HepG2 (cell line): ENCODE data around the gene GP9. TPM values are rescaled to one million over a fixed set of nuclear protein-coding genes. Genes with fewer than 3 reads are reported as not detected.

ENCODE experiments used
- ATAC-seq: fragments of 200-7000 bp; cut with Tn5 transposase; 3 replicates; pipeline ENCODE4 v1.9.1; 2020; ENCODE audit warnings: mild to moderate bottlenecking, moderate library complexity
- BruUV-seq: library from RNA; stranded (reverse); fragments of 400-500 nt; replicated peaks from 2 replicates; lab custom pipeline; 2021; lab: Mats Ljungman, UMichigan
- CTCF ChIA-PET: fragments of 300-600 bp; formaldehyde crosslinking; extraction: SDS; loops from one replicate; lab custom pipeline; 2021; ENCODE audit warnings: low total read pairs, inconsistent platforms, low intra/inter-chr PET ratio; lab: Yijun Ruan, JAX
- POLR2A ChIA-PET: fragments of 350-600 bp; sonication (Branson Sonifier 250); formaldehyde crosslinking; loops from one replicate; lab custom pipeline; 2020; ENCODE audit warnings: antibody characterized with exemption, inconsistent platforms; lab: Yijun Ruan, JAX
- DNase-seq: peaks from one replicate; pipeline ENCODE4 v3.0.0-alpha.2; 2015; ENCODE audit warnings: low spot score
- FAIRE-seq: peaks from 3 replicates; lab custom pipeline; 2011; peaks lifted over from hg19 to GRCh38; lab: Jason Lieb, UNC
- H2AFZ ChIP-seq: one replicate; pipeline ENCODE4 v1.6.1; 2011; ENCODE audit warnings: low read length, inconsistent platforms
- H3K27ac ChIP-seq: fragments of 300-600 bp; 3 replicates; pipeline ENCODE4 v1.8.0; 2011; ENCODE audit warnings: mixed run types, mild to moderate bottlenecking, mixed read lengths, low read length, inconsistent platforms; ENCODE audit not compliant: insufficient read depth; ENCODE audit errors: extremely low read length
- H3K27me3 ChIP-seq, 2 experiments: fragments of 200-600 bp in 1 of 2; 2 replicates in 1 of 2; 3 replicates in 1 of 2; pipeline versions ENCODE4 v1.6.0 to v1.8.0; 2011; ENCODE audit warnings: low read length in 2 of 2, mild to moderate bottlenecking in 2 of 2, moderate library complexity in 2 of 2, inconsistent platforms in 1 of 2; ENCODE audit not compliant: insufficient read depth in 2 of 2, control insufficient read depth in 1 of 2
- H3K36me3 ChIP-seq, 2 experiments: fragments of 200-600 bp in 1 of 2; replicated peaks in 1 of 2; 2 replicates in 1 of 2; 3 replicates in 1 of 2; pipeline versions ENCODE4 v1.5.1 to v1.8.0; 2011; ENCODE audit warnings: low read length in 2 of 2, inconsistent platforms in 1 of 2; ENCODE audit not compliant: insufficient read depth in 2 of 2, control insufficient read depth in 1 of 2
- H3K4me1 ChIP-seq: 2 replicates; pipeline ENCODE4 v1.5.1; 2012; ENCODE audit warnings: low read length, inconsistent platforms; ENCODE audit not compliant: insufficient read depth
- H3K4me2 ChIP-seq: 2 replicates; pipeline ENCODE4 v1.6.0; 2011; ENCODE audit warnings: low read depth, low read length, inconsistent platforms
- H3K4me3 ChIP-seq, 3 experiments: fragments of 200-600 bp in 1 of 3; sonication (generic), shearing (Covaris generic) in 1 of 3; replicated peaks in 1 of 3; 2 replicates each; pipeline ENCODE4 v1.5.1; 2011 to 2016; ENCODE audit warnings: low read length in 3 of 3, inconsistent platforms in 2 of 3, low read depth in 2 of 3, mild to moderate bottlenecking in 2 of 3, control low read depth in 1 of 3, mixed read lengths in 1 of 3; ENCODE audit not compliant: insufficient read depth in 1 of 3
- H3K79me2 ChIP-seq: one replicate; pipeline ENCODE4 v1.6.1; 2011; ENCODE audit warnings: low read length, inconsistent platforms; ENCODE audit not compliant: insufficient read depth
- H3K9ac ChIP-seq: 2 replicates; pipeline ENCODE4 v1.6.0; 2011; ENCODE audit warnings: mild to moderate bottlenecking, low read depth, low read length, inconsistent platforms; ENCODE audit not compliant: insufficient read depth
- H3K9me3 ChIP-seq: 2 replicates; pipeline ENCODE4 v1.5.1; 2012; ENCODE audit warnings: mild to moderate bottlenecking, low read length
- H4K20me1 ChIP-seq: 2 replicates; pipeline ENCODE4 v1.6.0; 2011; ENCODE audit warnings: inconsistent platforms, mild to moderate bottlenecking, low read length, moderate library complexity; ENCODE audit not compliant: insufficient read depth
- CBX1 ChIP-seq: IDR thresholded peaks from one replicate; pipeline ENCODE4 v1.6.1; 2016; ENCODE audit warnings: antibody characterized with exemption, low read depth
- CC2D1A ChIP-seq: sonication (generic); formaldehyde crosslinking; IDR thresholded peaks from 2 replicates; pipeline ENCODE4 v1.8.1; 2023; ENCODE audit warnings: mild to moderate bottlenecking, missing genetic modification reagents
- HOXD1 ChIP-seq: sonication (generic); formaldehyde crosslinking; IDR thresholded peaks from 2 replicates; pipeline ENCODE4 v1.5.0; 2020; ENCODE audit warnings: missing genetic modification reagents
- KMT2A ChIP-seq: sonication (generic); formaldehyde crosslinking; IDR thresholded peaks from 2 replicates; pipeline ENCODE4 v1.4.0; 2020; ENCODE audit warnings: missing genetic modification reagents
- MAFF ChIP-seq: IDR thresholded peaks from 2 replicates; pipeline ENCODE4 v1.6.1; 2011; ENCODE audit warnings: low read depth, low read length, improper control_type of control experiment
- MXD4 ChIP-seq: IDR thresholded peaks from 2 replicates; pipeline ENCODE4 v1.6.1; 2016; ENCODE audit warnings: mild to moderate bottlenecking, missing biosample characterization, missing genetic modification reagents
- PAX8 ChIP-seq: sonication (generic); formaldehyde crosslinking; IDR thresholded peaks from 2 replicates; pipeline ENCODE4 v1.8.0; 2022; ENCODE audit warnings: mild to moderate bottlenecking, missing genetic modification reagents, borderline replicate concordance
- TAF1 ChIP-seq: sonication (generic); formaldehyde crosslinking; IDR thresholded peaks from 2 replicates; pipeline ENCODE4 v1.4.0; 2020; ENCODE audit warnings: missing genetic modification reagents
- ZNF143 ChIP-seq: sonication (generic); formaldehyde crosslinking; IDR thresholded peaks from 2 replicates; pipeline ENCODE4 v1.4.0; 2020; ENCODE audit warnings: missing genetic modification reagents
- ZNF335 ChIP-seq: sonication (generic); formaldehyde crosslinking; IDR thresholded peaks from 2 replicates; pipeline ENCODE4 v1.4.0; 2020; ENCODE audit warnings: missing genetic modification reagents
- ZNF562 ChIP-seq: sonication (generic); formaldehyde crosslinking; IDR thresholded peaks from 2 replicates; pipeline ENCODE4 v1.8.0; 2022; ENCODE audit warnings: missing genetic modification reagents, borderline replicate concordance
- ZNF563 ChIP-seq: sonication (generic); formaldehyde crosslinking; IDR thresholded peaks from 2 replicates; pipeline ENCODE4 v1.8.0; 2022; ENCODE audit warnings: mild to moderate bottlenecking, moderate library complexity, missing genetic modification reagents
- ZNF572 ChIP-seq: sonication (generic); formaldehyde crosslinking; IDR thresholded peaks from 2 replicates; pipeline ENCODE4 v1.5.1; 2020; ENCODE audit warnings: mild to moderate bottlenecking, missing genetic modification reagents
- ZNF891 ChIP-seq: sonication (generic); formaldehyde crosslinking; IDR thresholded peaks from 2 replicates; pipeline ENCODE4 v1.5.0; 2020; ENCODE audit warnings: mild to moderate bottlenecking, missing genetic modification reagents
- WGBS: methylation state at CpG from one replicate; pipeline ENCODE4 v1.1.6; 2017; ENCODE audit warnings: low lambda C conversion rate; 5-methylcytosine and 5-hydroxymethylcytosine counted together
- in situ Hi-C: cut with HindIII; loops from 2 replicates; pipeline ENCODE4 v1.10.0; 2017; ENCODE audit warnings: low pct_unique_long_range_greater_than_20kb; ENCODE audit not compliant: extremely low pct_ligation_motif_present
- intact Hi-C: fragments of 100-400 bp; cut with micrococcal nuclease; formaldehyde crosslinking; loops from one replicate; pipeline ENCODE4 v1.10.0; 2022; ENCODE audit not compliant: unreplicated experiment
- polyA plus RNA-seq, 8 experiments: library from polyadenylated mRNA; depleted of rRNA in 3 of 8; stranded (reverse) in 7 of 8; unstranded in 1 of 8; fragments of >200 nt; fragmentation: Illumina TruSeq in 4 of 8; extraction: Trizol in 4 of 8; gene quantifications; 2 replicates each; pipeline versions ENCODE4 v1.2.1 to v1.2.3, GENCODE V29; 2011 to 2016; ENCODE audit warnings: low read depth in 4 of 8, missing spikeins in 1 of 8, mixed read lengths in 1 of 8; ENCODE audit not compliant: insufficient read depth in 1 of 8
- total RNA-seq, 5 experiments: library from RNA; depleted of rRNA; stranded (reverse); fragments of >200 nt; fragmentation: Illumina TruSeq; extraction: Trizol; gene quantifications; 2 replicates each; pipeline ENCODE4 v1.2.3, GENCODE V29; 2016; ENCODE audit warnings: low read depth in 1 of 5

Gene GP9
- total and polyA plus RNA-seq, 2 of the 13 experiments (the other 11 are each of a cell fraction or from before 2014, with no cell fraction given): not detected

DNA sequence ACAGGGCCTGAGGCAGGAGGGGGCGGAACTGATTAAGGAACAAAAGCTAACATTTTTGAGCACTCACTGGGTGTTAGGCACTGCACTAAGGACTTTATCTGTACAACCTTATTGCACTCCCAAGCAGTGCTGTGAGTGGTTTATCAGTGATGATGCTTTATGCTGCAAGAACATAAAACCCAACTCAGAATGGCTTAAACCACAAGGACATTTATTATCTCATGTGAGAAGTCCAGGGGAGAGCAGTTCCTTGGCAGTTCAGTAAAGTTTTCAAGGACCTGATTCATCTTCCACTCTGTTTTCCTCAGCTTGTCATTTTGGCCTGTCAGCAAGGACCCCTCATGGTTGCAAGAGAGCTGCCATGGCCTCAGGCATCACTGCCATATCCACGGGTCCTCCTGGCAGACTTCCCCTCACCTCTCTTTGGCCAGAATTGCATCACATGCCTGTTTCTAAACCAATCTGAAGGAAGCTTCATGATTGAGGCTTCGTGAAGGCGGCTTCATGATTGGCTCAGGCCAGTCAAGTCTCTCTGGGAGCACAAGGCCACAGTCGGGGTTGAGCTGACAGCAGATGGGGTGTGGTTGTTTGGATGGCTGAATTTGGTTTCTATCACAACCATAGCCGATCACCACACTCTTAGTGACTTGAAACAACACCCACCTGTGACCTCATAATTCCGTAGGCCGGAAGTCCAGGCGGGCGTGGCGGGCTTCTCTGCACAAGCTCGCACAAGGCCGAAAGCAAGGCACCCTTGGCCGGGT, 43.7 kb upstream of the GP9 start (continued):
- TF ChIP-seq PAX8 (CRISPR knock-in tag): no peak
- no peak for TF ChIP-seq ZNF335
- no peak for TF ChIP-seq ZNF563
- no peak for TF ChIP-seq HOXD1 (CRISPR knock-in tag)
- TF ChIP-seq KMT2A: no peak

DNA sequence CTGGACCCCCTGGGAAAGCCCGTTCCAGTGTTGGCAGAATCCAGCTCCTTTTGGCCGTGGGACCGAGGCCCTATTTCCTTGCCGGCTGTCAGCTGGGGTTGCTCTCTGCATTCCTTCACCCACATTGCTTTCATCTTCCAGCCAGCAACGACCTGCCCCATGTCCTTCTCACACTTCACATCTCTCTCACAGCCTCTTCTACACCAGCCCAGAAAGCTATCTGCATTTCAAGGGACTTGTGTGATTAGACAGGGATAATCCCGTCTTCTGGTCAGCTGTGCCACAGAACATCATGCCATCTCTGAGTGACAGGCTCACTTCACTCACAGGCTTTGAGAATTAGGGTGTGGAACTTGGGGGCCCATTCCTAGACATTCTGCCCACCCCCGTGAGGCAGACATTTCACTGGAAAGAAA, 43.1 kb upstream of the GP9 start:
- FAIRE-seq (no peak), ATAC-seq (no peak), DNase-seq (no peak)
- H3K4me1 ChIP-seq: peaks cover 32% of the 10 kb centered on the region
- no peak overlapping the region for H3K4me2 ChIP-seq
- no peak overlapping the region for H3K27ac ChIP-seq
- CTCF ChIA-PET: no interaction called here
- POLR2A ChIA-PET: no interaction called here
- H3K27me3 ChIP-seq: peaks cover 2 to 48% of the 10 kb centered on the region in 2 experiments; a peak in 4 of 5 replicates
- H3K79me2 ChIP-seq: no peaks in the 10 kb centered on the region
- H3K4me3 ChIP-seq: no peak overlapping the region
- H2AFZ ChIP-seq: no peak overlapping the region
- in situ Hi-C loops: no loop called here
- no peaks in the 10 kb centered on the region for H3K9me3 ChIP-seq
- no peaks in the 10 kb centered on the region for H3K36me3 ChIP-seq
- intact Hi-C loops: no loop called here
- TF ChIP-seq TAF1 (CRISPR knock-in tag) (no peak), ZNF562 (CRISPR knock-in tag) (no peak), ZNF891 (no peak), MAFF (no peak), ZNF143 (no peak), CBX1 (no peak), ZNF572 (no peak), CC2D1A (no peak), KMT2A (no peak), MXD4 (CRISPR knock-in tag) (no peak)
- no peaks in the 10 kb centered on the region for H4K20me1 ChIP-seq
- BruUV-seq: no TSS peak
- no peak overlapping the region for H3K9ac ChIP-seq
- WGBS: 13% methylated on average over 7 of the region's 7 CpGs
